Measurements from ENCODE around the gene SLC10A4.

SLC10A4 gene

DNA sequence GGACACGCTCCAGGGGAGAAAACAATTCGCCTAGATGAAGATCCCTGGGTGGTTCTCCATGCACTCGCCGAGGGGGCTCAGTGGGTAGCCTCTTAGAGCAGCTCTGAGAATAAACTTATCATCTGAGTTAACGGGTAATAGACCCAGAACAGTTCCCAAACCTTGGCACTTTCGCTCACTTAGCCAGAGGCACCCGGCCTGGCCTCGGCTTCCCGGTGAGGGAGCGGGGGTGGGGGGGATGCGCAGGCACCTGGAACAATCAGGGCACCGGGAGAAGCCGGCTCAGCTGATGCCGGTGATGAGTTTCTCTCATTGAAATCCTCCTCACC, 6.5 kb downstream of the SLC10A4 start:
- H3F3A ChIP-seq (ENCODE audit: insufficient read depth, low read length) = no peaks in the 10 kb centered on the region
- H2AFZ ChIP-seq (ENCODE audit: low read length) = no peak overlapping the region
- no peaks in the 10 kb centered on the region for H3K36me3 ChIP-seq (replicated peaks; ENCODE audit: insufficient read depth, low read length)
- H4K20me1 ChIP-seq (ENCODE audit: insufficient read depth, low read length) = no peaks in the 10 kb centered on the region
- H3K27me3 ChIP-seq (replicated peaks; ENCODE audit: insufficient read depth, low read length) = no peaks in the 10 kb centered on the region
- H3K9ac ChIP-seq (ENCODE audit: low read length) = no peak overlapping the region
- H3K79me2 ChIP-seq (ENCODE audit: low read length) = no peaks in the 10 kb centered on the region
- DNase-seq = no peak
- H3K4me2 ChIP-seq (ENCODE audit: low read depth, low read length) = no peak overlapping the region
- H3K9me2 ChIP-seq (replicated peaks; ENCODE audit: insufficient read depth, low read length) = no peaks in the 10 kb centered on the region
- TF ChIP-seq, protein P1, sequence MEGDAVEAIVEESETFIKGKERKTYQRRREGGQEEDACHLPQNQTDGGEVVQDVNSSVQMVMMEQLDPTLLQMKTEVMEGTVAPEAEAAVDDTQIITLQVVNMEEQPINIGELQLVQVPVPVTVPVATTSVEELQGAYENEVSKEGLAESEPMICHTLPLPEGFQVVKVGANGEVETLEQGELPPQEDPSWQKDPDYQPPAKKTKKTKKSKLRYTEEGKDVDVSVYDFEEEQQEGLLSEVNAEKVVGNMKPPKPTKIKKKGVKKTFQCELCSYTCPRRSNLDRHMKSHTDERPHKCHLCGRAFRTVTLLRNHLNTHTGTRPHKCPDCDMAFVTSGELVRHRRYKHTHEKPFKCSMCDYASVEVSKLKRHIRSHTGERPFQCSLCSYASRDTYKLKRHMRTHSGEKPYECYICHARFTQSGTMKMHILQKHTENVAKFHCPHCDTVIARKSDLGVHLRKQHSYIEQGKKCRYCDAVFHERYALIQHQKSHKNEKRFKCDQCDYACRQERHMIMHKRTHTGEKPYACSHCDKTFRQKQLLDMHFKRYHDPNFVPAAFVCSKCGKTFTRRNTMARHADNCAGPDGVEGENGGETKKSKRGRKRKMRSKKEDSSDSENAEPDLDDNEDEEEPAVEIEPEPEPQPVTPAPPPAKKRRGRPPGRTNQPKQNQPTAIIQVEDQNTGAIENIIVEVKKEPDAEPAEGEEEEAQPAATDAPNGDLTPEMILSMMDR (IDR thresholded peaks at IDR 0.05; ENCODE audit: low read length) = no peak
- TF ChIP-seq EZH2phosphoT487 (IDR thresholded peaks at IDR 0.05; ENCODE audit: low read length) = no peak
- no peak overlapping the region for H3K4me3 ChIP-seq (ENCODE audit: low read length)
- no peaks in the 10 kb centered on the region for H3K9me3 ChIP-seq (replicated peaks; ENCODE audit: insufficient read depth, low read length)
- H3K4me1 ChIP-seq (ENCODE audit: low read length) = no peaks in the 10 kb centered on the region
- H3K27ac ChIP-seq (ENCODE audit: low read length) = no peak overlapping the region

DNA sequence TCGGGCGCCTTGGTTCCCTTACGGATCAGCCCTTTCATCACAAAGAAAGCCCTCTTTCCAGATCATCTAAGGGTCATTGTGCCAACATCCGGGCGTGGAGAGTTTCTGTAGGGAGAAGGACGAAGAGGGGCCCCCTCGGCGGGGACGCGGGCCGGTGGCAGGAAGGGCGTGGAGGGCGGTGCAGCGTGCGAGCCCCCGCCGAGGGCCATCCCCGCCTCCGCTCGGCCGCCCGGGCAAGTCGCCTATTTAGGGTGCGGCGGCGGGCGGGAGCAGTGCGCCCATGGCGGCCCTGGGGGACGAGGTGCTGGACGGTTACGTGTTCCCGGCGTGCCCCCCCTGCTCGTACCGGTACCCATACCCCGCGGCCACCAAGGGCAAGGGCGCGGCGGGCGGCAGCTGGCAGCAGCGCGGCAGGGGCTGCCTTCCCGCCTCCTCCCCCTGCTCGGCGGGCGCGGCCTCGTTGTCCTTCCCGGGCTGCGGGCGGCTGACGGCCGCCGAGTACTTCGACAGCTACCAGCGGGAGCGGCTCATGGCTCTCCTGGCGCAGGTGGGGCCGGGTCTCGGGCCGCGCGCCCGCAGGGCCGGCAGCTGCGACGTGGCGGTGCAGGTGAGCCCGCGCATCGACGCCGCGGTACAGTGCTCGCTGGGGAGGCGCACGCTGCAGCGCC, 7.0 kb downstream of the SLC10A4 start, which contains the start of gene ZAR1:
Gene ZAR1 (plus strand): TSS at position 241 of the 668 bp plus-strand sequence. CDS start 40 bp downstream, at position 281.
- Histone ChIP-seq H3K4me1 (ENCODE audit: low read length) (no peaks in the 10 kb centered on the region), H3K9me2 (replicated peaks; ENCODE audit: insufficient read depth, low read length) (no peaks in the 10 kb centered on the region), H3K36me3 (replicated peaks; ENCODE audit: insufficient read depth, low read length) (no peaks in the 10 kb centered on the region), H3F3A (ENCODE audit: insufficient read depth, low read length) (no peaks in the 10 kb centered on the region), H3K27ac (ENCODE audit: low read length) (no peak within 1 kb of the TSS), H3K79me2 (ENCODE audit: low read length) (no peaks in the 10 kb centered on the region), H3K9me3 (replicated peaks; ENCODE audit: insufficient read depth, low read length) (no peaks in the 10 kb centered on the region), H2AFZ (ENCODE audit: low read length) (no peak within 1 kb of the TSS), H4K20me1 (ENCODE audit: insufficient read depth, low read length) (no peaks in the 10 kb centered on the region), H3K27me3 (replicated peaks; ENCODE audit: insufficient read depth, low read length) (no peaks in the 10 kb centered on the region), H3K4me2 (ENCODE audit: low read depth, low read length) (no peak within 1 kb of the TSS), H3K9ac (ENCODE audit: low read length) (no peak within 1 kb of the TSS), H3K4me3 (ENCODE audit: low read length) (no peak within 1 kb of the TSS)
- no peak for DNase-seq
- TF ChIP-seq EZH2 (optimal IDR thresholded peaks at IDR 0.05; ENCODE audit: low read depth, low read length) (no peak), EZH2phosphoT487 (IDR thresholded peaks at IDR 0.05; ENCODE audit: low read length) (no peak)
- TF ChIP-seq, protein P1 (IDR thresholded peaks at IDR 0.05; ENCODE audit: low read length) = no peak

DNA sequence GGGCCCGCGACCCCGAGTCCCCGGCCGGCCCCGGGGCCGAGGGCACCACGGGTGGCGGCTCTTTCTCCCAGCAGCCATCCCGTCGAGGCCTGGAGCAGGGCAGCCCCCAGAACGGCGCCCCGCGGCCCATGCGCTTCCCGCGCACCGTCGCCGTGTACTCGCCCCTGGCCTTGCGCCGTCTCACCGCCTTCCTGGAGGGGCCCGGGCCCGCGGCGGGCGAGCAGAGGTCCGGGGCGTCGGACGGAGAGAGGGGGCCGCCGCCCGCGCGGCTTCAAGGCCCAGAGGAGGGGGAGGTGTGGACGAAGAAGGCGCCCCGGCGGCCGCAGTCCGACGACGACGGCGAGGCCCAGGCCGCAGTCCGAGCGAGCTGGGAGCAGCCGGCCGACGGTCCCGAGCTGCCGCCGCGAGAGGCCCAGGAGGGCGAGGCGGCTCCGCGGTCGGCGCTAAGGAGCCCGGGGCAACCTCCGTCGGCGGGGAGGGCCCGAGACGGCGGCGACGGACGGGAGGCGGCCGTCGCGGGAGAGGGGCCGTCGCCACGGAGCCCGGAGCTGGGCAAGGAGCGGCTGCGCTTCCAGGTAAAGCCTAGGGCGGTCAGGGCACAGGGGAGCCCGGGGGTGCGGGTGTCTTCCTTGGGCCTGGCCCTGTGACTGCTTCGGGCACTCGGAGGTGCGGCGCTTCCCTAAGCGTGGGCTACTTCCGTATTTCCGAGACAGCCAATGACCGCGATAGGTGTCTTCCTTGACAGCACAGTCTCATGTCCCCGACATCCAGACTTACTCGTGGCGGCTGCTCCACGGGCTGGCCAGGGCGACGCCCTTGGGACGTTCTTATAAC, 7.8 kb downstream of the SLC10A4 start:
- no peak overlapping the region for H3K4me3 ChIP-seq (ENCODE audit: low read length)
- no peaks in the 10 kb centered on the region for H3K9me2 ChIP-seq (replicated peaks; ENCODE audit: insufficient read depth, low read length)
- H3K79me2 ChIP-seq (ENCODE audit: low read length) = no peaks in the 10 kb centered on the region
- no peaks in the 10 kb centered on the region for H3K9me3 ChIP-seq (replicated peaks; ENCODE audit: insufficient read depth, low read length)
- no peaks in the 10 kb centered on the region for H3K4me1 ChIP-seq (ENCODE audit: low read length)
- no peak for DNase-seq
- no peak overlapping the region for H3K27ac ChIP-seq (ENCODE audit: low read length)
- no peaks in the 10 kb centered on the region for H3K36me3 ChIP-seq (replicated peaks; ENCODE audit: insufficient read depth, low read length)
- H3F3A ChIP-seq (ENCODE audit: insufficient read depth, low read length) = no peaks in the 10 kb centered on the region
- H2AFZ ChIP-seq (ENCODE audit: low read length) = no peak overlapping the region
- no peaks in the 10 kb centered on the region for H3K27me3 ChIP-seq (replicated peaks; ENCODE audit: insufficient read depth, low read length)
- no peak overlapping the region for H3K9ac ChIP-seq (ENCODE audit: low read length)
- H3K4me2 ChIP-seq (ENCODE audit: low read depth, low read length) = no peak overlapping the region
- H4K20me1 ChIP-seq (ENCODE audit: insufficient read depth, low read length) = no peaks in the 10 kb centered on the region
- no peak for TF ChIP-seq EZH2phosphoT487 (IDR thresholded peaks at IDR 0.05; ENCODE audit: low read length)
- no peak for TF ChIP-seq EZH2 (optimal IDR thresholded peaks at IDR 0.05; ENCODE audit: low read depth, low read length)
- TF ChIP-seq, protein P1 (IDR thresholded peaks at IDR 0.05; ENCODE audit: low read length) = no peak
